Measurements from ENCODE around the gene ERICH2. TPM values are rescaled to one million over a fixed set of nuclear protein-coding genes. Genes with fewer than 3 reads are reported as not detected.
A peak's percentile ranks its signal among the peaks of the same experiment; 100 is the strongest.

The ERICH2 gene
- total RNA-seq, 4 donors from 2014 or later = not detected

DNA sequence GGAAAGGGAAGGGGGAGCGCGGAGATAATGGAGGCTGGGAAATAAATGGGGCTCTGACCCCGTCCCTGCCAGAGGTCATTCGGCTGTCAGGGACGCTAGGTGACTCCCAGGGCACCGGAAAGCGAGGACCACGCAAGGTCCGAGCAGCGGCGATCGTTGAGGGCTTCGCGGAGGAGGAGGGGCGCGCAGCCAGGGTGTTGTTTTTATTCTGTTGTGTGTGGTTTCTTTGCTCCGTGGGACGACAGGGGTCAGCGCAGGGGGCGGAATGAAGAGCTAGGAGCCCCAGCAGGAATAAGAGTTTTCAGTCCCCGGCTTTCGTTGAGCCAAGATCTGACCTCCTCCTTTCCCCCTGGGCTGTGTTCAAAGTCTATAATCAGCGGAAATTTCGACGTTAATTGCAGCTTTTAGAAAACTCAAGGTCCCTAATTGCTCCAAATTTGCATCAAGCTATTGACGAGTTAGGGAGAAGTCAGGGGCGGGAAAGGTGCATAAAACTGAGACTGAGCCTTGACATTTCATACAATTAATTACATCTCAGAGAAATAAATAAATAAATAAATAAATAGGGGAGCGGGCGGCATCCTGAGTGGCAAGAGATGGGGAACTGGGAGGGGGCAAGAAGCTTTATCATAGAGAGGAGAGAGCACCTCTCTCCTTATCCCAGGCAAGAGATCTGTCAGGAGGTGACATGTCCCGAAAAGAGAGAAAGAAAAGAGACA is 48.7 kb downstream of the ERICH2 start:
- Histone ChIP-seq H3K4me3 (no peak overlapping the region), H3K4me1 (peaks cover 13 to 82% (median 37%) of the 10 kb centered on the region in 4 donors)
- no peak for TF ChIP-seq POLR2A (IDR thresholded peaks at IDR 0.05)
- TF ChIP-seq, protein P1, sequence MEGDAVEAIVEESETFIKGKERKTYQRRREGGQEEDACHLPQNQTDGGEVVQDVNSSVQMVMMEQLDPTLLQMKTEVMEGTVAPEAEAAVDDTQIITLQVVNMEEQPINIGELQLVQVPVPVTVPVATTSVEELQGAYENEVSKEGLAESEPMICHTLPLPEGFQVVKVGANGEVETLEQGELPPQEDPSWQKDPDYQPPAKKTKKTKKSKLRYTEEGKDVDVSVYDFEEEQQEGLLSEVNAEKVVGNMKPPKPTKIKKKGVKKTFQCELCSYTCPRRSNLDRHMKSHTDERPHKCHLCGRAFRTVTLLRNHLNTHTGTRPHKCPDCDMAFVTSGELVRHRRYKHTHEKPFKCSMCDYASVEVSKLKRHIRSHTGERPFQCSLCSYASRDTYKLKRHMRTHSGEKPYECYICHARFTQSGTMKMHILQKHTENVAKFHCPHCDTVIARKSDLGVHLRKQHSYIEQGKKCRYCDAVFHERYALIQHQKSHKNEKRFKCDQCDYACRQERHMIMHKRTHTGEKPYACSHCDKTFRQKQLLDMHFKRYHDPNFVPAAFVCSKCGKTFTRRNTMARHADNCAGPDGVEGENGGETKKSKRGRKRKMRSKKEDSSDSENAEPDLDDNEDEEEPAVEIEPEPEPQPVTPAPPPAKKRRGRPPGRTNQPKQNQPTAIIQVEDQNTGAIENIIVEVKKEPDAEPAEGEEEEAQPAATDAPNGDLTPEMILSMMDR (IDR thresholded peaks at IDR 0.05) = no peak

DNA sequence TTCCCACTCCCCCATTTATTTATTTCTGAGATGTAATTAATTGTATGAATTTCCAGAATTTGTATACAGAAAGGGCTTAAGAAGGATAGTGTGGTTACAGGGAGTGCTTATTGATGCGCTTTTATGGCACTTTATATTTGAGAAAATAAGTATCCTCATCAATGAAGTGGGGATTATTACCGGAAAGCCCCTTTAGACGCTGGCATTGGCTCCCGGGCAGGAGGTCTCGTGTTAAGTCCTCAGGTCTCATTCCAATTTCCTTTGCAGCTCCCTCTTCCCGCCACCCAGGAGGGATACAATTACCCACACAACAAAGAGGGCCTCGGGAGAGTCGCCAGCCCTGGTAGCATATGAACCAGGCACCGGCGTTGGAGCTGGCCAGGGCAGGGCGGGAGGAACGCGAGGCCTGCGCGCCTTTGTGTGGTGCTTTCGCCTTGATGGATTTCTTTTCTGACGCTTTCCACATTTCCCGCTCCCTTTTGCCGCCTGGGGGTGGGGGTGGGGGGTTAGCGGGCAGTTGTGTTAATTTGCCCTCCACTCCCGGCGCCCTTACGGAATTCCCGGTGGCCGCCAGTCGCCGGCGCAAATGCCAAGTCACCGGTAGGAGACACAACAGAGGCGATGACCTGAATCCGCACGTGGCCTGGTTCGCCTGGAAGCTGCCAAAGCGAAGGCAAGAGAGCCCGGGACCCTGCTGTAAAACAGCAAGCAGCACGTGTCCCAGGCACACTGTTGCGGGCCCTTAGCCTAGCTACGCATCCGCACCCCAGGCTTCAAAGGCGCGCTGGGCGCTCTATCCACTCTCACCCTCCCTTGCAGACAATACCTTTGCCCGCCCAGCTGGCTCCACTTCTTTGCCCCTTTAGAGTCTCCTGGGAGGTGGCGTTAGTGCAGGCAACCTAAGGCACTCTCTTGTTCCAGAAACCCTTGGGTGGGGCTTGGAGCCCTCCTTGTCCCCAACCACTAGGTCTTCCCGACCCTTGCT is 49.8 kb downstream of the ERICH2 start:
- peaks cover 0 to 6% (median 0%) of the 10 kb centered on the region in 4 donors for H3K9me3 ChIP-seq
- no peak for DNase-seq
- no peaks in the 10 kb centered on the region for H3K36me3 ChIP-seq
- H3K27me3 ChIP-seq = peaks cover 0 to 88% of the 10 kb centered on the region in 2 donors
- peak overlapping the region in 3 of 4 donors; percentile 7 to 42 (median 31) for H3K4me3 ChIP-seq
- no peak overlapping the region for H3K27ac ChIP-seq
- TF ChIP-seq, protein P1 (IDR thresholded peaks at IDR 0.05) = no peak
- TF ChIP-seq POLR2A (IDR thresholded peaks at IDR 0.05) = no peak
- H3K4me1 ChIP-seq = peaks cover 13 to 82% (median 37%) of the 10 kb centered on the region in 4 donors

More for the DNA sequence above, 48.7 kb downstream of the ERICH2 start:
- H3K27me3 ChIP-seq = peaks cover 0 to 96% of the 10 kb centered on the region in 2 donors
- H3K9me3 ChIP-seq = peaks cover 0 to 6% (median 0%) of the 10 kb centered on the region in 4 donors
- H3K36me3 ChIP-seq = no peaks in the 10 kb centered on the region
- no peak overlapping the region for H3K27ac ChIP-seq
- no peak for DNase-seq

DNA sequence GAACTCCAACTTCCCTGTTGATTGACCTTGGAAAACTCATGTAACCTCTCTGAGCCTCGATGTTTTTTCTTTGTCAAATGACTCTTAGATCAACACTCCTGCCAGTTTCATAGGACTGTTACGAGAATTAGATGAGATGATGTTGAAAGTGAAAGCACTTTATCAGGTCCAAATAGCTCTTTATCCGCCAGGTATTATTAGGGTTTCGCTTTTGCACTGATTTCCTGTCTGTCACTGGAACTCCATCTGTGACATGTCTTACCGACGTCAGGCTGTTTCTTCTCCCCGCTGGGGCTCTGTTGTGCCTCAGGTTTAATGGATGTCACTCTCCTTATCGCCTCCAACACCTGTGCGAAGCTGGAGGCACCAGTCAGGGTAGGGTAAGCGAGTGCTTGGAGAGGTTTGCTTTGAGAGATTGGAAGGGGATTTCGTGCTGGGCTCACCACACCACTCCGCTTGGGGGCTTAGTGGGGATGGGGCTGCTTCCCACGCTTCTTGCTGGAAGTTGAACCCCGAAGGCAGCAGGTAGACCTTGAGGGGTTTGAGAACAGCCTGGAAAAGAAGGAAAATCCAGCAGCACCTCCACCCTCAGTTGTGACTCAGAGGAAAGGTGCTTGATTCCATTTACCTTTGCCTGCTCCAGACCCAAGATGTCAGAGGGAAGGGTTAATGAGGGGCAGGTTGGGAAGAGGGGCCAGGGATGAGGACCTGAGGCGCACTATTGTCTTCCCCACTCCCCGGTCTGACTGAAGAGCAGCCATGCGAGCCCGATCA is 50.8 kb downstream of the ERICH2 start:
- Histone ChIP-seq H3K36me3 (no peaks in the 10 kb centered on the region), H3K27ac (no peak overlapping the region), H3K4me3 (peak overlapping the region; percentile 7 to 42 (median 20)), H3K4me1 (peaks cover 13 to 75% (median 37%) of the 10 kb centered on the region in 4 donors), H3K27me3 (peaks cover 0 to 79% of the 10 kb centered on the region in 2 donors), H3K9me3 (peaks cover 0 to 6% (median 0%) of the 10 kb centered on the region in 4 donors)
- DNase-seq = no peak
- TF ChIP-seq, protein P1 (IDR thresholded peaks at IDR 0.05) = no peak
- TF ChIP-seq POLR2A (IDR thresholded peaks at IDR 0.05) = no peak

DNA sequence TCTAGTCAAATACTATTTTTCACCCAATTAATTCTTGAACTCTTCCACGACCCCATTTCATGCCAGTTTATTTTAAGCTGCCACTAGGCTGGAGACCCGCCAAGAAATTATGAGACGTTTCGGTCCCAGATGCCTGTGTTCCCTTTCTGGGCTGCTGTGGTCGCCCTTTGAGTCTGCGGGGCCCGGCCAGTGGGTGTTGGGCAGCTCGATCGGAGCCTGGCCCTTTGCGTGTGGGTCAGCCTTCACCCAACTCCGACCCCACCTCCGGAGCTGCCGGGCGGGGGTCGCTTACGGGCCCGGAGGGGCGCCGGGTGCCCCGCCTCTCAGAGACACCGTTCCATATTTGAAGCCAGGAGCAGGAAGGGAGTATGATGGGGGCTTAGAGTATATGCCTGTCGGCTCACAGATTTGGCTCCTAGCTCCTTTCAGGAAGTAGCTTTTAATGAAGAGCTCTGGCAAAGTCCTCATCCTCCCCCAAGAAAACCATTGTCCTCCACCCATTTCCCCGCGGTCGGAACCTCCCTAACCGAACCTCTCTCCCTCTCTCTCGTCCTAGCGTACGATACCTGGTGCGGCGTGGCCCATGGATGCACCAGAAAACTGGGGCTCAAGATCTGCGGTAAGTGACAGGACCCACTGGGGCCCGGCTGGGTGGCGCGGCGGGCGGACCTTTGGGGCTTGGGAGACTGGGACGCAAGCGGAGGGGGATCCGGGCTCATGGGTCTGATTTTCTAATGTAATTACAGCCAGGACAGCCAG is 51.5 kb downstream of the ERICH2 start:
- no peaks in the 10 kb centered on the region for H3K36me3 ChIP-seq
- peak overlapping the region in 2 of 4 donors; percentile 16 to 20 for H3K4me3 ChIP-seq
- TF ChIP-seq, protein P1 (IDR thresholded peaks at IDR 0.05) = no peak
- TF ChIP-seq POLR2A (IDR thresholded peaks at IDR 0.05) = no peak
- H3K9me3 ChIP-seq = peaks cover 0 to 6% (median 0%) of the 10 kb centered on the region in 4 donors
- H3K27me3 ChIP-seq = peaks cover 0 to 71% of the 10 kb centered on the region in 2 donors
- H3K27ac ChIP-seq = no peak overlapping the region
- DNase-seq = no peak
- H3K4me1 ChIP-seq = peaks cover 13 to 67% (median 30%) of the 10 kb centered on the region in 4 donors

Measured in Peyer's patch (tissue), 4 donors.